ENCODE measurements around the gene LRBA. TPM values are rescaled to one million over a fixed set of nuclear protein-coding genes. Genes with fewer than 3 reads are reported as not detected.

The LRBA gene
- total and polyA plus RNA-seq, 9 of the 15 experiments (the other 6 are each of a cell fraction or from before 2014, with no cell fraction given), result 24.2 to 88.7 (median 59.7) TPM

DNA sequence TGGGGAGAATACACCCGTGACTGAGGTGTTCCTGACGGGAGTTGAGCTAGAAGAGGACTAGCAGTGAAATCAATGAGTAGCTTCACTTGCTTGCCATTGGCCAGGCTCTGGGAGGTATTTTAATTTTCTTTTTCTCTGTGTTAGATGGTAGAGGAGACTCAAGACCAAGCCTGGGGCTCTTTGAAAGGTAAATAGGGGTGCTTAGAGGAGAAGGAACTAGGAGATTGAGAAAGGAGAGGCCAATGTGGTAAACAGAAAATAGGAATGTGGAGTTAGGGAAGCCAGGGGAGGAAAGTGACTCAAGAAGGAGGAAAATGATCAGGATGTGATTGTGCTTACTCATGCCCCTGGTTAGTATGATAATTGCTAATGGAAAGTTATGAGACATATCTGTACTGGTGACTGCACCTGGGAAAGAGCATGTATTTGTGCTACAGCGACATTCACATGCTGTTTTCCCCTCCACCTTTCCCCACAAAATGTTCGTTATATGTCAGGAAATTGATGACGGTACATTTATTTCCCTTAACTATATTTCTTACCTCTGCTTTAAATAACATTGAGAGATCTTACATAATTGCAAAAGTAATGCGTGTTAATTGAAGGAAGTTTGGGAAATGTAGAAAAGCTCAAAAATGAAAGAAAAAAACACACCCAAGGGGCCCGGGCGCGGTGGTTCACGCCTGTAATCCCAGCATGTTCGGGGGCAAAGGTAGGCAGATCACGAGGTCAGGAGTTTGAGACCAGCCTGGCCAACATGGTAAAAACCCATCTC is 16.9 kb upstream of the LRBA start (continued):
- TF ChIP-seq, protein P1, sequence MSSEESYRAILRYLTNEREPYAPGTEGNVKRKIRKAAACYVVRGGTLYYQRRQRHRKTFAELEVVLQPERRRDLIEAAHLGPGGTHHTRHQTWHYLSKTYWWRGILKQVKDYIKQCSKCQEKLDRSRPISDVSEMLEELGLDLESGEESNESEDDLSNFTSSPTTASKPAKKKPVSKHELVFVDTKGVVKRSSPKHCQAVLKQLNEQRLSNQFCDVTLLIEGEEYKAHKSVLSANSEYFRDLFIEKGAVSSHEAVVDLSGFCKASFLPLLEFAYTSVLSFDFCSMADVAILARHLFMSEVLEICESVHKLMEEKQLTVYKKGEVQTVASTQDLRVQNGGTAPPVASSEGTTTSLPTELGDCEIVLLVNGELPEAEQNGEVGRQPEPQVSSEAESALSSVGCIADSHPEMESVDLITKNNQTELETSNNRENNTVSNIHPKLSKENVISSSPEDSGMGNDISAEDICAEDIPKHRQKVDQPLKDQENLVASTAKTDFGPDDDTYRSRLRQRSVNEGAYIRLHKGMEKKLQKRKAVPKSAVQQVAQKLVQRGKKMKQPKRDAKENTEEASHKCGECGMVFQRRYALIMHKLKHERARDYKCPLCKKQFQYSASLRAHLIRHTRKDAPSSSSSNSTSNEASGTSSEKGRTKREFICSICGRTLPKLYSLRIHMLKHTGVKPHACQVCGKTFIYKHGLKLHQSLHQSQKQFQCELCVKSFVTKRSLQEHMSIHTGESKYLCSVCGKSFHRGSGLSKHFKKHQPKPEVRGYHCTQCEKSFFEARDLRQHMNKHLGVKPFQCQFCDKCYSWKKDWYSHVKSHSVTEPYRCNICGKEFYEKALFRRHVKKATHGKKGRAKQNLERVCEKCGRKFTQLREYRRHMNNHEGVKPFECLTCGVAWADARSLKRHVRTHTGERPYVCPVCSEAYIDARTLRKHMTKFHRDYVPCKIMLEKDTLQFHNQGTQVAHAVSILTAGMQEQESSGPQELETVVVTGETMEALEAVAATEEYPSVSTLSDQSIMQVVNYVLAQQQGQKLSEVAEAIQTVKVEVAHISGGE (CRISPR knock-in tag; IDR thresholded peaks at IDR 0.05), result no peak
- TF ChIP-seq NR2C1 (IDR thresholded peaks at IDR 0.05) (no peak), NR2C1 (tag; IDR thresholded peaks at IDR 0.05) (no peak), ZNF282 (CRISPR knock-in tag; IDR thresholded peaks at IDR 0.05) (no peak), RBM17 (IDR thresholded peaks at IDR 0.05; ENCODE audit: borderline replicate concordance, low read depth, low read length) (no peak), TRIM28 (IDR thresholded peaks at IDR 0.05) (peak; percentile 23; the same call in 1 of the 2 replicates), SREBF2 (CRISPR knock-in tag; IDR thresholded peaks at IDR 0.05) (no peak), HOXB6 (CRISPR knock-in tag; IDR thresholded peaks at IDR 0.05; ENCODE audit: borderline replicate concordance) (no peak), EP400 (IDR thresholded peaks at IDR 0.05) (peak; percentile 69), CREBBP (IDR thresholded peaks at IDR 0.05; ENCODE audit: low read depth, low read length) (no peak), NCOA2 (IDR thresholded peaks at IDR 0.05; ENCODE audit: partially characterized antibody in 2 of 2) (peak in 1 of 2 experiments; percentile 60)
- TF ChIP-seq, protein P2, sequence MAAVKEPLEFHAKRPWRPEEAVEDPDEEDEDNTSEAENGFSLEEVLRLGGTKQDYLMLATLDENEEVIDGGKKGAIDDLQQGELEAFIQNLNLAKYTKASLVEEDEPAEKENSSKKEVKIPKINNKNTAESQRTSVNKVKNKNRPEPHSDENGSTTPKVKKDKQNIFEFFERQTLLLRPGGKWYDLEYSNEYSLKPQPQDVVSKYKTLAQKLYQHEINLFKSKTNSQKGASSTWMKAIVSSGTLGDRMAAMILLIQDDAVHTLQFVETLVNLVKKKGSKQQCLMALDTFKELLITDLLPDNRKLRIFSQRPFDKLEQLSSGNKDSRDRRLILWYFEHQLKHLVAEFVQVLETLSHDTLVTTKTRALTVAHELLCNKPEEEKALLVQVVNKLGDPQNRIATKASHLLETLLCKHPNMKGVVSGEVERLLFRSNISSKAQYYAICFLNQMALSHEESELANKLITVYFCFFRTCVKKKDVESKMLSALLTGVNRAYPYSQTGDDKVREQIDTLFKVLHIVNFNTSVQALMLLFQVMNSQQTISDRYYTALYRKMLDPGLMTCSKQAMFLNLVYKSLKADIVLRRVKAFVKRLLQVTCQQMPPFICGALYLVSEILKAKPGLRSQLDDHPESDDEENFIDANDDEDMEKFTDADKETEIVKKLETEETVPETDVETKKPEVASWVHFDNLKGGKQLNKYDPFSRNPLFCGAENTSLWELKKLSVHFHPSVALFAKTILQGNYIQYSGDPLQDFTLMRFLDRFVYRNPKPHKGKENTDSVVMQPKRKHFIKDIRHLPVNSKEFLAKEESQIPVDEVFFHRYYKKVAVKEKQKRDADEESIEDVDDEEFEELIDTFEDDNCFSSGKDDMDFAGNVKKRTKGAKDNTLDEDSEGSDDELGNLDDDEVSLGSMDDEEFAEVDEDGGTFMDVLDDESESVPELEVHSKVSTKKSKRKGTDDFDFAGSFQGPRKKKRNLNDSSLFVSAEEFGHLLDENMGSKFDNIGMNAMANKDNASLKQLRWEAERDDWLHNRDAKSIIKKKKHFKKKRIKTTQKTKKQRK (IDR thresholded peaks at IDR 0.05; ENCODE audit: borderline replicate concordance, low read depth, low read length), result no peak
- TF ChIP-seq, protein P3, sequence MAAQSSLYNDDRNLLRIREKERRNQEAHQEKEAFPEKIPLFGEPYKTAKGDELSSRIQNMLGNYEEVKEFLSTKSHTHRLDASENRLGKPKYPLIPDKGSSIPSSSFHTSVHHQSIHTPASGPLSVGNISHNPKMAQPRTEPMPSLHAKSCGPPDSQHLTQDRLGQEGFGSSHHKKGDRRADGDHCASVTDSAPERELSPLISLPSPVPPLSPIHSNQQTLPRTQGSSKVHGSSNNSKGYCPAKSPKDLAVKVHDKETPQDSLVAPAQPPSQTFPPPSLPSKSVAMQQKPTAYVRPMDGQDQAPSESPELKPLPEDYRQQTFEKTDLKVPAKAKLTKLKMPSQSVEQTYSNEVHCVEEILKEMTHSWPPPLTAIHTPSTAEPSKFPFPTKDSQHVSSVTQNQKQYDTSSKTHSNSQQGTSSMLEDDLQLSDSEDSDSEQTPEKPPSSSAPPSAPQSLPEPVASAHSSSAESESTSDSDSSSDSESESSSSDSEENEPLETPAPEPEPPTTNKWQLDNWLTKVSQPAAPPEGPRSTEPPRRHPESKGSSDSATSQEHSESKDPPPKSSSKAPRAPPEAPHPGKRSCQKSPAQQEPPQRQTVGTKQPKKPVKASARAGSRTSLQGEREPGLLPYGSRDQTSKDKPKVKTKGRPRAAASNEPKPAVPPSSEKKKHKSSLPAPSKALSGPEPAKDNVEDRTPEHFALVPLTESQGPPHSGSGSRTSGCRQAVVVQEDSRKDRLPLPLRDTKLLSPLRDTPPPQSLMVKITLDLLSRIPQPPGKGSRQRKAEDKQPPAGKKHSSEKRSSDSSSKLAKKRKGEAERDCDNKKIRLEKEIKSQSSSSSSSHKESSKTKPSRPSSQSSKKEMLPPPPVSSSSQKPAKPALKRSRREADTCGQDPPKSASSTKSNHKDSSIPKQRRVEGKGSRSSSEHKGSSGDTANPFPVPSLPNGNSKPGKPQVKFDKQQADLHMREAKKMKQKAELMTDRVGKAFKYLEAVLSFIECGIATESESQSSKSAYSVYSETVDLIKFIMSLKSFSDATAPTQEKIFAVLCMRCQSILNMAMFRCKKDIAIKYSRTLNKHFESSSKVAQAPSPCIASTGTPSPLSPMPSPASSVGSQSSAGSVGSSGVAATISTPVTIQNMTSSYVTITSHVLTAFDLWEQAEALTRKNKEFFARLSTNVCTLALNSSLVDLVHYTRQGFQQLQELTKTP (IDR thresholded peaks at IDR 0.05; ENCODE audit: low read depth in 1 of 2, partially characterized antibody in 2 of 2), result peak in 1 of 2 experiments; percentile 80
- TF ChIP-seq, protein P4, sequence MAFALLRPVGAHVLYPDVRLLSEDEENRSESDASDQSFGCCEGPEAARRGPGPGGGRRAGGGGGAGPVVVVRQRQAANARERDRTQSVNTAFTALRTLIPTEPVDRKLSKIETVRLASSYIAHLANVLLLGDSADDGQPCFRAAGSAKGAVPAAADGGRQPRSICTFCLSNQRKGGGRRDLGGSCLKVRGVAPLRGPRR (CRISPR knock-in tag; IDR thresholded peaks at IDR 0.05), result no peak

Measured in K562 (cell line).